CD4-positive, alpha-beta T cell (primary cell): ENCODE measurements around the gene KHSRP. TPM values are rescaled to one million over a fixed set of nuclear protein-coding genes. Genes with fewer than 3 reads are reported as not detected.

Source experiments
- ATAC-seq: fragments of 200-7000 bp; cut with Tn5 transposase; one replicate; pipeline ENCODE4 v1.10.0; 2022; ENCODE audit warnings: mild to moderate bottlenecking; ENCODE audit not compliant: poor library complexity
- CTCF ChIA-PET: fragments of 350-600 bp; sonication (Branson Sonifier 250); formaldehyde crosslinking; loops from one replicate; lab custom pipeline; 2021; ENCODE audit warnings: antibody characterized with exemption, inconsistent platforms; lab: Charles Lee
- POLR2A ChIA-PET: fragments of 350-600 bp; sonication (Branson Sonifier 250); formaldehyde crosslinking; loops from one replicate; lab custom pipeline; 2021; ENCODE audit warnings: antibody characterized with exemption, inconsistent platforms; lab: Charles Lee
- DNase-seq, 14 experiments: peaks; one replicate each; pipeline ENCODE4 v3.0.0-alpha.2; 2013 to 2020; ENCODE audit warnings: mixed read lengths in 2 of 14
- H3K27ac ChIP-seq, 2 donors: one replicate each; pipeline versions ENCODE4 v1.5.1 to v1.7.0; 2013; ENCODE audit warnings: low read length in 2 of 2, low read depth in 1 of 2, mild to moderate bottlenecking in 1 of 2
- H3K27me3 ChIP-seq, 2 experiments: 1 replicate in 1 of 2; 2 replicates in 1 of 2; pipeline versions ENCODE4 v1.6.1 to v1.7.0; 2013; ENCODE audit warnings: low read length in 2 of 2, control low read depth in 1 of 2, mild to moderate bottlenecking in 1 of 2, moderate library complexity in 1 of 2; ENCODE audit not compliant: insufficient read depth in 2 of 2, control insufficient read depth in 1 of 2
- H3K36me3 ChIP-seq: one replicate; pipeline ENCODE4 v1.6.1; 2013; ENCODE audit warnings: low read length, control low read depth; ENCODE audit not compliant: insufficient read depth
- H3K4me1 ChIP-seq: one replicate; pipeline ENCODE4 v1.6.1; 2013; ENCODE audit warnings: low read length, control low read depth; ENCODE audit not compliant: insufficient read depth
- H3K4me3 ChIP-seq: one replicate; pipeline ENCODE4 v1.5.1; 2013; ENCODE audit warnings: mild to moderate bottlenecking, low read length, moderate library complexity
- H3K9me3 ChIP-seq, 2 experiments: 1 replicate in 1 of 2; 2 replicates in 1 of 2; pipeline versions ENCODE4 v1.6.1 to v1.7.0; 2013; ENCODE audit warnings: low read length in 2 of 2, mild to moderate bottlenecking in 2 of 2, control low read depth in 1 of 2, moderate library complexity in 1 of 2; ENCODE audit not compliant: control insufficient read depth in 1 of 2, insufficient read depth in 1 of 2
- H3K27ac Mint-ChIP-seq: one replicate; pipeline ENCODE4 v1.8.0; 2020; ENCODE audit warnings: mixed read lengths
- H3K27me3 Mint-ChIP-seq: one replicate; pipeline ENCODE4 v1.8.0; 2021; ENCODE audit warnings: mixed read lengths
- H3K36me3 Mint-ChIP-seq: one replicate; pipeline ENCODE4 v1.8.0; 2021; ENCODE audit warnings: low read depth, mixed read lengths
- H3K4me1 Mint-ChIP-seq: one replicate; pipeline ENCODE4 v1.8.0; 2021; ENCODE audit warnings: low read depth, mixed read lengths
- H3K4me3 Mint-ChIP-seq: one replicate; pipeline ENCODE4 v1.8.0; 2020; ENCODE audit warnings: mild to moderate bottlenecking, mixed read lengths
- H3K9me3 Mint-ChIP-seq: one replicate; pipeline ENCODE4 v1.8.0; 2020; ENCODE audit warnings: mixed read lengths
- intact Hi-C, 2 experiments: fragments of 100-400 bp; cut with DNase I in 1 of 2; cut with micrococcal nuclease in 1 of 2; formaldehyde crosslinking; loops; one replicate each; pipeline versions ENCODE4 v1.15.1 to v1.9.0; 2023 to 2025; cut with DNase I, micrococcal nuclease
- microRNA-seq: library from miRNA; unstranded; fragments of <30 nt; microRNA quantifications from one replicate; pipeline ENCODE4 v1.2.0, GENCODE V29; 2021; ENCODE audit warnings: borderline microRNAs expressed, borderline replicate concordance
- total RNA-seq, 174 experiments: library from RNA in 2 of 174; stranded (reverse) in 2 of 174; gene quantifications; one replicate each; pipeline ENCODE4 v1.2.3 and lab custom pipeline; 2021 to 2026
- TF ChIP-seq, protein P1 (sequence below): fragments of 200-600 bp; IDR thresholded peaks from one replicate; pipeline ENCODE4 v1.8.0; 2022; ENCODE audit warnings: antibody characterized with exemption, mild to moderate bottlenecking

KHSRP gene
- total RNA-seq, 2 experiments from 2014 or later = 128 to 143 TPM

DNA sequence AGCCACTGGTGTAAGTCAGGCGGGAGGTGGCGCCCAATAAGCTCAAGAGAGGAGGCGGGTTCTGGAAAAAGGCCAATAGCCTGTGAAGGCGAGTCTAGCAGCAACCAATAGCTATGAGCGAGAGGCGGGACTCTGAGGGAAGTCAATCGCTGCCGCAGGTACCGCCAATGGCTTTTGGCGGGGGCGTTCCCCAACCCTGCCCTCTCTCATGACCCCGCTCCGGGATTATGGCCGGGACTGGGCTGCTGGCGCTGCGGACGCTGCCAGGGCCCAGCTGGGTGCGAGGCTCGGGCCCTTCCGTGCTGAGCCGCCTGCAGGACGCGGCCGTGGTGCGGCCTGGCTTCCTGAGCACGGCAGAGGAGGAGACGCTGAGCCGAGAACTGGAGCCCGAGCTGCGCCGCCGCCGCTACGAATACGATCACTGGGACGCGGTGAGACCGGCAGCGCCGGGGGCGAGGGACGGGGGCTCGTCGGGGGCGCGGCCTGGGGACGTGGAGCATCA lies 52.0 kb downstream of the KHSRP start, which contains the start of gene ALKBH7:
Gene ALKBH7 (plus strand): TSS at position 201 of the 502 bp plus-strand sequence. CDS start 27 bp downstream, at position 228.
- ChIA-PET CTCF (no interaction called here), POLR2A (interaction anchor here (0.5 to 4.0 kb wide), 11 partner anchors 10 to 1548 kb away, joined by 3 to 172 read pairs (median 5); partner anchors contain the start of genes CLPP, DENND1C, GTF2F1 and KHSRP)
- Mint-ChIP-seq H3K4me3 (peak within 1 kb of the TSS; percentile 96), H3K9me3 (no peaks in the 10 kb centered on the region), H3K36me3 (peaks cover 48% of the 10 kb centered on the region), H3K4me1 (peaks cover 19% of the 10 kb centered on the region), H3K27ac (peak within 1 kb of the TSS; percentile 89), H3K27me3 (no peaks in the 10 kb centered on the region)
- H3K36me3 ChIP-seq = peaks cover 23% of the 10 kb centered on the region
- peak; percentile 89 to 100 (median 96) for DNase-seq
- peak within 1 kb of the TSS; percentile 84 to 87 for H3K27ac ChIP-seq
- H3K4me1 ChIP-seq = peaks cover 18% of the 10 kb centered on the region
- H3K9me3 ChIP-seq = no peaks in the 10 kb centered on the region
- H3K27me3 ChIP-seq = no peaks in the 10 kb centered on the region
- TF ChIP-seq, protein P1, sequence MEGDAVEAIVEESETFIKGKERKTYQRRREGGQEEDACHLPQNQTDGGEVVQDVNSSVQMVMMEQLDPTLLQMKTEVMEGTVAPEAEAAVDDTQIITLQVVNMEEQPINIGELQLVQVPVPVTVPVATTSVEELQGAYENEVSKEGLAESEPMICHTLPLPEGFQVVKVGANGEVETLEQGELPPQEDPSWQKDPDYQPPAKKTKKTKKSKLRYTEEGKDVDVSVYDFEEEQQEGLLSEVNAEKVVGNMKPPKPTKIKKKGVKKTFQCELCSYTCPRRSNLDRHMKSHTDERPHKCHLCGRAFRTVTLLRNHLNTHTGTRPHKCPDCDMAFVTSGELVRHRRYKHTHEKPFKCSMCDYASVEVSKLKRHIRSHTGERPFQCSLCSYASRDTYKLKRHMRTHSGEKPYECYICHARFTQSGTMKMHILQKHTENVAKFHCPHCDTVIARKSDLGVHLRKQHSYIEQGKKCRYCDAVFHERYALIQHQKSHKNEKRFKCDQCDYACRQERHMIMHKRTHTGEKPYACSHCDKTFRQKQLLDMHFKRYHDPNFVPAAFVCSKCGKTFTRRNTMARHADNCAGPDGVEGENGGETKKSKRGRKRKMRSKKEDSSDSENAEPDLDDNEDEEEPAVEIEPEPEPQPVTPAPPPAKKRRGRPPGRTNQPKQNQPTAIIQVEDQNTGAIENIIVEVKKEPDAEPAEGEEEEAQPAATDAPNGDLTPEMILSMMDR = no peak
- H3K4me3 ChIP-seq = peak within 1 kb of the TSS; percentile 66
- intact Hi-C loops = loop anchor here (1.0 to 10.0 kb wide), 9 partner anchors 10 to 468 kb away; partner anchors contain the start of genes GTF2F1 (in 2 of the 2), CLPP (in 1 of the 2), GPR108 (in 1 of the 2) and KHSRP (in 1 of the 2)
- ATAC-seq = peak; percentile 75

DNA sequence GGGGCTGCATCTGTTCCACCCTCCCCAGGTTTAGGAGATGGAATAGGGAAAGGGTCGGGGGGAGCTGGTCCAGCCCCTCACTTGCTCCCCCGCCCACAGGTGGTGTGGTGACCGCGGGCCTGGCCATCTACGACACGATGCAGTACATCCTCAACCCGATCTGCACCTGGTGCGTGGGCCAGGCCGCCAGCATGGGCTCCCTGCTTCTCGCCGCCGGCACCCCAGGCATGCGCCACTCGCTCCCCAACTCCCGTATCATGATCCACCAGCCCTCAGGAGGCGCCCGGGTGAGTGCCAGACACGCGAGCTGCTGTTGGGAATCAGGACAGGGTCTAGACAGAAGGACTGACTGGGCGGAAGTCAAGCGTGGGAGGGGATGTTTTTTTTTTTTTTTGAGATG lies 60.3 kb downstream of the KHSRP start:
- Mint-ChIP-seq H3K27me3 (no peaks in the 10 kb centered on the region), H3K4me3 (peak overlapping the region; percentile 56), H3K27ac (no peak overlapping the region), H3K36me3 (peaks cover 72% of the 10 kb centered on the region), H3K4me1 (peaks cover 23% of the 10 kb centered on the region), H3K9me3 (no peaks in the 10 kb centered on the region)
- Histone ChIP-seq H3K27ac (no peak overlapping the region), H3K9me3 (no peaks in the 10 kb centered on the region), H3K36me3 (peaks cover 54% of the 10 kb centered on the region), H3K4me1 (peaks cover 40% of the 10 kb centered on the region), H3K27me3 (no peaks in the 10 kb centered on the region), H3K4me3 (no peak overlapping the region)
- TF ChIP-seq, protein P1 = no peak
- POLR2A ChIA-PET = interaction anchor here (6.3 kb wide), 1 partner anchor 8 kb away, joined by 172 read pairs; the partner anchor contains the start of gene ALKBH7
- intact Hi-C loops = loop anchor here in 1 of 2 experiments (5.0 to 10.0 kb wide), 4 partner anchors 500 to 1560 kb away; partner anchors contain the start of genes CTXN1, HSD11B1L, MICOS13 and SNAPC2
- no peak for DNase-seq
- CTCF ChIA-PET = no interaction called here
- no peak for ATAC-seq

Small RNAs within 50 kb of the gene (microRNA-seq; reads per million reads assigned to microRNA genes)
- gene MIR3940 (5.1 reads per million, percentile 26 among the genes with 10 or more reads in this experiment), gene MIR6790 (not detected), gene MIR6885 (not detected)

Other genes with a start within 250 kb of the KHSRP start
- gene MLLT1, start 144.8 kb downstream of the KHSRP start, total RNA-seq = 10 to 100 TPM; 18.3 to 22.1 TPM
- 1 to 10 TPM; 2.7 to 3.1 TPM for gene ACER1, start 91.2 kb downstream of the KHSRP start, total RNA-seq
- gene CLPP, start 63.3 kb downstream of the KHSRP start, total RNA-seq = 10 to 100 TPM; 86.7 to 96.4 TPM
- 10 to 100 TPM; 75.3 to 78.7 TPM for gene ALKBH7, start 52.0 kb downstream of the KHSRP start, total RNA-seq
- under 1 TPM; 0.81 to 0.85 TPM for gene PSPN, start 48.9 kb downstream of the KHSRP start, total RNA-seq
- gene GTF2F1, start 31.6 kb downstream of the KHSRP start, total RNA-seq = 10 to 100 TPM; 56.1 to 61.1 TPM
- gene SLC25A41, start 9.0 kb upstream of the KHSRP start, total RNA-seq = under 1 TPM; 0.30 to 0.50 TPM
- gene SLC25A23, start 35.0 kb upstream of the KHSRP start, total RNA-seq = 10 to 100 TPM; 10.5 to 10.8 TPM
- gene CRB3, start 39.5 kb upstream of the KHSRP start, total RNA-seq = 1 to 10 TPM; 7.9 to 9.4 TPM
- gene DENND1C, start 57.0 kb upstream of the KHSRP start, total RNA-seq = 100 to 1,000 TPM; 111 to 118 TPM
- gene TUBB4A, start 77.5 kb upstream of the KHSRP start, total RNA-seq = under 1 TPM; 0.53 to 0.88 TPM
- gene TNFSF9, start 106.2 kb upstream of the KHSRP start, total RNA-seq = 1 to 10 TPM; 1.5 to 1.8 TPM
- not detected for gene CD70, start 166.3 kb upstream of the KHSRP start, total RNA-seq
- 1 to 10 TPM; 2.5 to 2.6 TPM for gene TNFSF14, start 245.3 kb upstream of the KHSRP start, total RNA-seq